ENCODE measurements around the gene LARP1. TPM values are rescaled to one million over a fixed set of nuclear protein-coding genes. Genes with fewer than 3 reads are reported as not detected.
A peak's percentile ranks its signal among the peaks of the same experiment; 100 is the strongest.

The LARP1 gene
- total RNA-seq, 3 donors from 2014 or later: 412 to 443 (median 432) TPM

- peaks cover 96% of the 10 kb centered on the region for H3K4me1 Mint-ChIP-seq (ENCODE audit: low read depth)
- H3K9me3 Mint-ChIP-seq: no peaks in the 10 kb centered on the region
- DNase-seq (no peak), ATAC-seq (peak in 1 of 2 donors; percentile 20)
- no peak overlapping the region for H3K4me3 Mint-ChIP-seq
- no peaks in the 10 kb centered on the region for H3K36me3 Mint-ChIP-seq (ENCODE audit: insufficient read depth)
- H3K27me3 Mint-ChIP-seq (ENCODE audit: low read depth): no peaks in the 10 kb centered on the region
Observed at GRCh38 chr5:154783774-154784460, 28.7 kb downstream of the LARP1 start.

GRCh38 chr5:154784856-154785255 is 29.7 kb downstream of the LARP1 start:
- DNase-seq (no peak), ATAC-seq (no peak)
- peaks cover 87% of the 10 kb centered on the region for H3K4me1 Mint-ChIP-seq (ENCODE audit: low read depth)
- H3K4me3 Mint-ChIP-seq: no peak overlapping the region
- H3K9me3 Mint-ChIP-seq: no peaks in the 10 kb centered on the region
- H3K36me3 Mint-ChIP-seq (ENCODE audit: insufficient read depth): no peaks in the 10 kb centered on the region
- no peaks in the 10 kb centered on the region for H3K27me3 Mint-ChIP-seq (ENCODE audit: low read depth)

- Mint-ChIP-seq H3K9me3 (no peaks in the 10 kb centered on the region), H3K27me3 (ENCODE audit: low read depth) (no peaks in the 10 kb centered on the region), H3K4me3 (no peak overlapping the region), H3K36me3 (ENCODE audit: insufficient read depth) (peaks cover 9% of the 10 kb centered on the region), H3K4me1 (ENCODE audit: low read depth) (peaks cover 74% of the 10 kb centered on the region)
- DNase-seq (no peak), ATAC-seq (no peak)
Observed at GRCh38 chr5:154786414-154786813, 31.2 kb downstream of the LARP1 start.

- H3K9me3 Mint-ChIP-seq: no peaks in the 10 kb centered on the region
- DNase-seq (no peak), ATAC-seq (no peak)
- peaks cover 15% of the 10 kb centered on the region for H3K36me3 Mint-ChIP-seq (ENCODE audit: insufficient read depth)
- H3K4me1 Mint-ChIP-seq (ENCODE audit: low read depth): peaks cover 56% of the 10 kb centered on the region
- no peak overlapping the region for H3K4me3 Mint-ChIP-seq
- no peaks in the 10 kb centered on the region for H3K27me3 Mint-ChIP-seq (ENCODE audit: low read depth)
Observed at GRCh38 chr5:154788212-154788611, 33.0 kb downstream of the LARP1 start.

GRCh38 chr5:154791535-154791934 is 36.4 kb downstream of the LARP1 start:
- ATAC-seq: no peak

GRCh38 chr5:154793599-154794524 is 38.7 kb downstream of the LARP1 start:
- Mint-ChIP-seq H3K36me3 (ENCODE audit: insufficient read depth) (peaks cover 45% of the 10 kb centered on the region), H3K9me3 (no peaks in the 10 kb centered on the region), H3K27me3 (ENCODE audit: low read depth) (no peaks in the 10 kb centered on the region), H3K4me1 (ENCODE audit: low read depth) (peaks cover 3% of the 10 kb centered on the region), H3K4me3 (no peak overlapping the region)
- DNase-seq (no peak), ATAC-seq (no peak)

More at GRCh38 chr5:154791535-154791934, 36.4 kb downstream of the LARP1 start:
- Mint-ChIP-seq H3K9me3 (no peaks in the 10 kb centered on the region), H3K4me1 (ENCODE audit: low read depth) (peaks cover 25% of the 10 kb centered on the region), H3K27me3 (ENCODE audit: low read depth) (no peaks in the 10 kb centered on the region), H3K36me3 (ENCODE audit: insufficient read depth) (peaks cover 35% of the 10 kb centered on the region), H3K4me3 (no peak overlapping the region)
- no peak for DNase-seq

- DNase-seq: no peak
- H3K36me3 Mint-ChIP-seq (ENCODE audit: insufficient read depth): peaks cover 51% of the 10 kb centered on the region
- H3K4me3 Mint-ChIP-seq: no peak overlapping the region
- ATAC-seq: no peak
- no peaks in the 10 kb centered on the region for H3K9me3 Mint-ChIP-seq
- H3K27me3 Mint-ChIP-seq (ENCODE audit: low read depth): no peaks in the 10 kb centered on the region
- peaks cover 2% of the 10 kb centered on the region for H3K4me1 Mint-ChIP-seq (ENCODE audit: low read depth)
Observed at GRCh38 chr5:154794525-154795234, 39.5 kb downstream of the LARP1 start.

- ATAC-seq (no peak), DNase-seq (no peak)
- Mint-ChIP-seq H3K4me3 (no peak overlapping the region), H3K36me3 (ENCODE audit: insufficient read depth) (peaks cover 53% of the 10 kb centered on the region), H3K27me3 (ENCODE audit: low read depth) (no peaks in the 10 kb centered on the region), H3K9me3 (no peaks in the 10 kb centered on the region), H3K4me1 (ENCODE audit: low read depth) (no peaks in the 10 kb centered on the region)
Observed at GRCh38 chr5:154795235-154795596, 40.0 kb downstream of the LARP1 start.

GRCh38 chr5:154797762-154798161 is 42.6 kb downstream of the LARP1 start:
- H3K4me1 Mint-ChIP-seq (ENCODE audit: low read depth): no peaks in the 10 kb centered on the region
- DNase-seq: no peak
- ATAC-seq: no peak
- H3K36me3 Mint-ChIP-seq (ENCODE audit: insufficient read depth): peaks cover 60% of the 10 kb centered on the region
- no peak overlapping the region for H3K4me3 Mint-ChIP-seq
- H3K27me3 Mint-ChIP-seq (ENCODE audit: low read depth): no peaks in the 10 kb centered on the region
- H3K9me3 Mint-ChIP-seq: no peaks in the 10 kb centered on the region

- no peaks in the 10 kb centered on the region for H3K27me3 Mint-ChIP-seq (ENCODE audit: low read depth)
- H3K4me1 Mint-ChIP-seq (ENCODE audit: low read depth): no peaks in the 10 kb centered on the region
- no peak overlapping the region for H3K4me3 Mint-ChIP-seq
- DNase-seq (no peak), ATAC-seq (no peak)
- H3K9me3 Mint-ChIP-seq: no peaks in the 10 kb centered on the region
- peaks cover 56% of the 10 kb centered on the region for H3K36me3 Mint-ChIP-seq (ENCODE audit: insufficient read depth)
Observed at GRCh38 chr5:154800582-154800981, 45.4 kb downstream of the LARP1 start.

GRCh38 chr5:154801083-154801482 is 45.9 kb downstream of the LARP1 start:
- Mint-ChIP-seq H3K9me3 (no peaks in the 10 kb centered on the region), H3K4me1 (ENCODE audit: low read depth) (no peaks in the 10 kb centered on the region), H3K27me3 (ENCODE audit: low read depth) (no peaks in the 10 kb centered on the region), H3K4me3 (no peak overlapping the region), H3K36me3 (ENCODE audit: insufficient read depth) (peaks cover 57% of the 10 kb centered on the region)
- ATAC-seq (no peak), DNase-seq (no peak)

GRCh38 chr5:154802050-154802449 is 46.9 kb downstream of the LARP1 start:
- ATAC-seq (no peak), DNase-seq (no peak)
- Mint-ChIP-seq H3K4me1 (ENCODE audit: low read depth) (no peaks in the 10 kb centered on the region), H3K4me3 (no peak overlapping the region), H3K36me3 (ENCODE audit: insufficient read depth) (peaks cover 57% of the 10 kb centered on the region), H3K9me3 (no peaks in the 10 kb centered on the region), H3K27me3 (ENCODE audit: low read depth) (no peaks in the 10 kb centered on the region)

GRCh38 chr5:154806176-154806575 is 51.0 kb downstream of the LARP1 start:
- DNase-seq (no peak), ATAC-seq (no peak)
- no peaks in the 10 kb centered on the region for H3K9me3 Mint-ChIP-seq
- no peak overlapping the region for H3K4me3 Mint-ChIP-seq
- H3K36me3 Mint-ChIP-seq (ENCODE audit: insufficient read depth): peaks cover 53% of the 10 kb centered on the region
- no peaks in the 10 kb centered on the region for H3K4me1 Mint-ChIP-seq (ENCODE audit: low read depth)
- H3K27me3 Mint-ChIP-seq (ENCODE audit: low read depth): no peaks in the 10 kb centered on the region

GRCh38 chr5:154811239-154811638 is 56.1 kb downstream of the LARP1 start:
- H3K36me3 Mint-ChIP-seq (ENCODE audit: insufficient read depth): peaks cover 57% of the 10 kb centered on the region

More at GRCh38 chr5:154811239-154811638, 56.1 kb downstream of the LARP1 start:
- ATAC-seq (no peak), DNase-seq (no peak)
- Mint-ChIP-seq H3K4me3 (no peak overlapping the region), H3K27me3 (ENCODE audit: low read depth) (no peaks in the 10 kb centered on the region), H3K4me1 (ENCODE audit: low read depth) (peaks cover 21% of the 10 kb centered on the region), H3K9me3 (no peaks in the 10 kb centered on the region)
